ENCODE data around the gene IRF7.

GRCh38 chr11:607971-608659, 7.6 kb downstream of the IRF7 start:
- TF ChIP-seq EZH2 (IDR thresholded peaks at IDR 0.05; ENCODE audit: insufficient read depth, poor library complexity, severe bottlenecking): no peak
- no peak for TF ChIP-seq EZH2phosphoT487 (IDR thresholded peaks at IDR 0.05; ENCODE audit: insufficient read depth, low read depth)

Data from GM23248 (cell line).